Gastrocnemius medialis (tissue), 4 donors: ENCODE measurements around the gene KASH5.

Experiments used
- CTCF ChIP-seq, 5 experiments: fragments of 450-650 bp in 3 of 5; fragments of 200-600 bp in 2 of 5; sonication (generic) in 2 of 5; IDR thresholded peaks in 4 of 5; conservative IDR thresholded peaks in 1 of 5; 1 replicate in 4 of 5; 2 replicates in 1 of 5; pipeline ENCODE4 v1.5.1; 2016 to 2019; ENCODE audit warnings: antibody characterized with exemption in 5 of 5, mild to moderate bottlenecking in 3 of 5, moderate library complexity in 3 of 5
- POLR2A ChIP-seq, 2 donors: fragments of 450-650 bp; IDR thresholded peaks; one replicate each; pipeline ENCODE4 v1.6.1; 2017; ENCODE audit warnings: antibody characterized with exemption in 2 of 2, mild to moderate bottlenecking in 2 of 2, moderate library complexity in 2 of 2

- TF ChIP-seq CTCF (IDR thresholded peaks at IDR 0.05 in 4 of 5, conservative IDR thresholded peaks at IDR 0.05 in 1 of 5): no peak
- no peak for TF ChIP-seq POLR2A (IDR thresholded peaks at IDR 0.05)
Observed at GRCh38 chr19:49368711-49369358, 19.2 kb upstream of the KASH5 start.
